ENCODE data around the gene PAM16.

The PAM16 gene

GRCh38 chr16:4320571-4321137 is 30.5 kb downstream of the PAM16 start:
- ChIA-PET POLR2A (no interaction called here), CTCF (interaction anchor here (0.9 kb wide), 1 partner anchor 12 kb away, joined by 3 read pairs; no protein-coding TSS in a partner anchor)
- Histone ChIP-seq H3K36me3 (ENCODE audit: control insufficient read depth in 2 of 2, insufficient read depth in 1 of 2, low read length in 2 of 2) (no peaks in the 10 kb centered on the region), H3K4me3 (ENCODE audit: low read depth, low read length) (no peak overlapping the region), H3K4me1 (ENCODE audit: control insufficient read depth, insufficient read depth, low read length) (peaks cover 4% of the 10 kb centered on the region; the same call in 1 of the 2 replicates), H3K9me3 (ENCODE audit: control insufficient read depth, insufficient read depth, low read depth, low read length) (no peaks in the 10 kb centered on the region), H3K27ac (ENCODE audit: extremely low read depth, low read depth, low read length) (no peak overlapping the region)
- TF ChIP-seq ZBTB7A (tag by site-specific recombination; IDR thresholded peaks at IDR 0.05; ENCODE audit: low read depth): no peak
- no peak for TF ChIP-seq ZNF830 (tag by site-specific recombination; IDR thresholded peaks at IDR 0.05; ENCODE audit: low read depth)
- TF ChIP-seq, protein P1, sequence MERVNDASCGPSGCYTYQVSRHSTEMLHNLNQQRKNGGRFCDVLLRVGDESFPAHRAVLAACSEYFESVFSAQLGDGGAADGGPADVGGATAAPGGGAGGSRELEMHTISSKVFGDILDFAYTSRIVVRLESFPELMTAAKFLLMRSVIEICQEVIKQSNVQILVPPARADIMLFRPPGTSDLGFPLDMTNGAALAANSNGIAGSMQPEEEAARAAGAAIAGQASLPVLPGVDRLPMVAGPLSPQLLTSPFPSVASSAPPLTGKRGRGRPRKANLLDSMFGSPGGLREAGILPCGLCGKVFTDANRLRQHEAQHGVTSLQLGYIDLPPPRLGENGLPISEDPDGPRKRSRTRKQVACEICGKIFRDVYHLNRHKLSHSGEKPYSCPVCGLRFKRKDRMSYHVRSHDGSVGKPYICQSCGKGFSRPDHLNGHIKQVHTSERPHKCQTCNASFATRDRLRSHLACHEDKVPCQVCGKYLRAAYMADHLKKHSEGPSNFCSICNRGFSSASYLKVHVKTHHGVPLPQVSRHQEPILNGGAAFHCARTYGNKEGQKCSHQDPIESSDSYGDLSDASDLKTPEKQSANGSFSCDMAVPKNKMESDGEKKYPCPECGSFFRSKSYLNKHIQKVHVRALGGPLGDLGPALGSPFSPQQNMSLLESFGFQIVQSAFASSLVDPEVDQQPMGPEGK (tag by site-specific recombination; IDR thresholded peaks at IDR 0.05): peak; percentile 61
- TF ChIP-seq RBAK (tag by site-specific recombination; IDR thresholded peaks at IDR 0.05): no peak

- H3K4me3 ChIP-seq (ENCODE audit: low read depth, low read length): no peak overlapping the region
- peaks cover 4% of the 10 kb centered on the region; the same call in 1 of the 2 replicates for H3K4me1 ChIP-seq (ENCODE audit: control insufficient read depth, insufficient read depth, low read length)
- H3K27ac ChIP-seq (ENCODE audit: extremely low read depth, low read depth, low read length): no peak overlapping the region
- POLR2A ChIA-PET: no interaction called here
- H3K36me3 ChIP-seq (ENCODE audit: control insufficient read depth in 2 of 2, insufficient read depth in 1 of 2, low read length in 2 of 2): no peaks in the 10 kb centered on the region
- CTCF ChIA-PET: interaction anchor here (0.9 to 1.1 kb wide), 2 partner anchors 10 to 11 kb away, joined by 3 read pairs; no protein-coding TSS in a partner anchor
- TF ChIP-seq, protein P2, sequence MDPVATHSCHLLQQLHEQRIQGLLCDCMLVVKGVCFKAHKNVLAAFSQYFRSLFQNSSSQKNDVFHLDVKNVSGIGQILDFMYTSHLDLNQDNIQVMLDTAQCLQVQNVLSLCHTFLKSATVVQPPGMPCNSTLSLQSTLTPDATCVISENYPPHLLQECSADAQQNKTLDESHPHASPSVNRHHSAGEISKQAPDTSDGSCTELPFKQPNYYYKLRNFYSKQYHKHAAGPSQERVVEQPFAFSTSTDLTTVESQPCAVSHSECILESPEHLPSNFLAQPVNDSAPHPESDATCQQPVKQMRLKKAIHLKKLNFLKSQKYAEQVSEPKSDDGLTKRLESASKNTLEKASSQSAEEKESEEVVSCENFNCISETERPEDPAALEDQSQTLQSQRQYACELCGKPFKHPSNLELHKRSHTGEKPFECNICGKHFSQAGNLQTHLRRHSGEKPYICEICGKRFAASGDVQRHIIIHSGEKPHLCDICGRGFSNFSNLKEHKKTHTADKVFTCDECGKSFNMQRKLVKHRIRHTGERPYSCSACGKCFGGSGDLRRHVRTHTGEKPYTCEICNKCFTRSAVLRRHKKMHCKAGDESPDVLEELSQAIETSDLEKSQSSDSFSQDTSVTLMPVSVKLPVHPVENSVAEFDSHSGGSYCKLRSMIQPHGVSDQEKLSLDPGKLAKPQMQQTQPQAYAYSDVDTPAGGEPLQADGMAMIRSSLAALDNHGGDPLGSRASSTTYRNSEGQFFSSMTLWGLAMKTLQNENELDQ (tag by site-specific recombination; IDR thresholded peaks at IDR 0.05; ENCODE audit: low read depth): no peak
- TF ChIP-seq PRDM10 (tag by site-specific recombination; IDR thresholded peaks at IDR 0.05): peak; percentile 76
- peak; percentile 85 for TF ChIP-seq KLF1 (tag by site-specific recombination; IDR thresholded peaks at IDR 0.05)
- TF ChIP-seq ZNF140 (tag by site-specific recombination; IDR thresholded peaks at IDR 0.05): no peak
- 0 out of 2 replicates have a peak, but pooled peaks have one; percentile 38 for TF ChIP-seq EGR2 (tag by site-specific recombination; IDR thresholded peaks at IDR 0.05; ENCODE audit: low read depth)
- TF ChIP-seq ZNF416 (tag by site-specific recombination; IDR thresholded peaks at IDR 0.05): no peak
- TF ChIP-seq GLIS1 (tag by site-specific recombination; IDR thresholded peaks at IDR 0.05): peak; percentile 83
- peak; percentile 54; the same call in 1 of the 2 replicates for TF ChIP-seq ZFP69B (tag by site-specific recombination; IDR thresholded peaks at IDR 0.05)
- TF ChIP-seq ZFHX2 (tag by site-specific recombination; conservative IDR thresholded peaks at IDR 0.05): peak; percentile 53
- no peak for TF ChIP-seq ZNF112 (tag by site-specific recombination; IDR thresholded peaks at IDR 0.05)
- TF ChIP-seq, protein P1 (tag by site-specific recombination; IDR thresholded peaks at IDR 0.05): peak; percentile 43
- peak; percentile 55; the same call in 1 of the 2 replicates for TF ChIP-seq KLF9 (tag by site-specific recombination; IDR thresholded peaks at IDR 0.05; ENCODE audit: low read depth)
- no peak for TF ChIP-seq ZXDB (tag by site-specific recombination; IDR thresholded peaks at IDR 0.05)
- TF ChIP-seq YY1 (tag by site-specific recombination; IDR thresholded peaks at IDR 0.05): no peak
- TF ChIP-seq GLIS2 (tag by site-specific recombination; IDR thresholded peaks at IDR 0.05): peak; percentile 50; the same call in 1 of the 2 replicates
- no peak for TF ChIP-seq MEIS1 (CRISPR knock-in tag; IDR thresholded peaks at IDR 0.05; ENCODE audit: borderline replicate concordance)
- peak; percentile 37; the same call in 1 of the 2 replicates for TF ChIP-seq ZNF341 (tag by site-specific recombination; IDR thresholded peaks at IDR 0.05; ENCODE audit: low read depth)
- H3K9me3 ChIP-seq (ENCODE audit: control insufficient read depth, insufficient read depth, low read depth, low read length): no peaks in the 10 kb centered on the region
Observed at GRCh38 chr16:4319454-4320421, 31.4 kb downstream of the PAM16 start.
